NCI-H2227 (cell line): ENCODE data around the gene NME8.
A peak's percentile ranks its signal among the peaks of the same experiment; 100 is the strongest.

ENCODE experiments used
- DNase-seq: peaks from one replicate; lab custom pipeline; 2025; ENCODE audit not compliant: unreplicated experiment; lab: John Stamatoyannopoulos, UW

NME8 gene

GRCh38 chr7:37899712-37900247, 51.4 kb downstream of the NME8 start:
- no peak for DNase-seq

- no peak for DNase-seq
Observed at GRCh38 chr7:37901236-37901827, 52.9 kb downstream of the NME8 start.

DNA sequence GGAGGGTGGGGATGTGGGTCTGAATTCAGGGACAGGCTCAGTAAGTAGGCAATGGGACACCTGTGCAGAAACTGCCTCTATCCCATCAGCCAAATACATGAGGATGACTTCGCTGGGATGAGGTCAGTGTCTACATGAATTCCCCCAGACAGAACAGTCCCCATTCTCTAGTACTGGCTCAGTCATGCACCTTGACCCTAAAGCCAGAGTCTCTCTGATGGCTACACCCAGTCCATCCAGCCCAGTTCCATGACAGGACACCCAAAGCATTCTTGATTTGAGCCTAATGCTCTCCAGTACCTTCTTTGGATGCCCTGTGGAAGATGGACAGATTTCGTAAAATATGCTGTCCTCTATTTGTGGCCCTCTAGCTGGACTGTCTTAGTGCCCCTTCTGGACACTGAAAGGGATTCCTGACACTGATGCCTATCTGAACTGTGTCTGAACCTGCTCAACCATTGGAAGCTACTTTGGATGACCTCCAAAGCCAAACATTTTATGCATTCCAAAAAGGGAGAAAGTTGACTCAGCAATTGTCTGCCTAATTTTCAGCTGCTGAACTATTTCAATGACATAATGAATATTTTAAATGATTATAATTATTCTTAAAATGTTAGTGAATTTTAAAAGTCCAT, 53.6 kb downstream of the NME8 start:
- DNase-seq: no peak

GRCh38 chr7:37908221-37908788, 59.9 kb downstream of the NME8 start:
- no peak for DNase-seq

DNA sequence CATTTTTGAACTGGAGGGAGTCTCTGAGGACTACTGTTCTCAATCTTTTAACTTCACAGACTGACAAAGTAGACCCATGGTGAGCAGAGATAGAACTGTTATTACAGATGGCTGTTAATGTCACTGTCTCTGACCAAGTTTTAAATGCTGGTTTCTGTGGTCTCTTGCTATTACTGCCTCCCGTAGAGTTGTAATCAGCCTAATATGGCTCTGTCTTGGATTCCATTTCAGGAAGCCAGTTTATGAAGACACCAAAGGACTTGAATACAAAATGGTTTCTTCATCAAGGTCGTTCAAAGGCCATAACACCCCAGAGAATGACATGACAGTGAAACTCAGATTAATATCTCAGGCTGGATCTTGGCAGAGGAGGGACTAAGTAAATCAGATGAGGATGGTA, 64.4 kb downstream of the NME8 start:
- DNase-seq: no peak

- DNase-seq: no peak
Observed at GRCh38 chr7:37915438-37915837, 67.0 kb downstream of the NME8 start.

- DNase-seq: no peak
Observed at GRCh38 chr7:37916017-37916672, 67.7 kb downstream of the NME8 start.

DNA sequence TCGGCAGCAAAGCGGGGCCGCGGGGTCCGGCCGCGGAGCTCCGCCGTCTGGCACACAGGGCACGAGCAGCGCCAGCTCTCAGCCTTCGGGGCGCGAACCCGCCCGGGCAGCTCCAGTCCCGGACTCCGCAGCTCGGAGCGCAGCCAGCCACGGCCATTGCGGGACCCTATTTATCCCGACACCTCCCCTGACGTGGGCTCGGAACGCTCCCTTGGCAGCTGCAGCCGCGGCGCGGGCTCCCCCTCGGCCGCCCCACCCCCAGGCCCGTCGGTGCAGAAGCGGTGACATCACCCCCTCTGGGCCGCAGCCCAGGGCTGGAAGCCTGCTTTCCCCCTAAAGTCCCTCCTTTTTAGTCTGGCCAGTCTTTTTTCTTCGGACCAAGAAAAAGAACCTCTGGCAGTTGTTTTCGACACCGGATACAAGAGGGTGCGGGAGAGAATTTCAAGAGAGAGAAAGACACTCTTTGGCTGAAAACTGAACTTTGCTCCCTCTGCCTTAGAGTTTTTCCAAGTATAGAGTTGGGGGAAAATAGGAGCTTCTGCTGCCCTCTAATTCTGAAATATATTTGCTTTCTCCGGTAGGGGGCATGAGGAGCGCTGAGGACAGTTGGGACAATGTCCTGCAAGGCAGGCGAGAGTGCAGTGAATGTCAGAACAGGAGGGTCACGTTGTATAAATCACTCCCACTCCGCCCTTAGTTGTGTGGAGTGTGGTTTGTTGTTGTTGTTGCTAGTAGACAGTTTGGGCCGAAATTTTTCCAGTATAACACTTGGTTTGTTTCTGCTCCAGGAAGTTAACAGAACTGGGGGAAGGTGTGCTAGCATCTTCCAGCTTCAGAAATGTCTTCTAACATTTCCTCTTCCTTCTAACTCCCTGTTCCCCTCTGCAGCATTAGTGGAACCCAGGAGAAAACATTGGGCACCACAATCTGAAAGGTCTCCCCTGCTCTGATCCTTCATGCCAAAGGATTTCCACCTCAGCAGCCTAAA, 68.6 kb downstream of the NME8 start, which contains the start of gene SFRP4:
TSS of gene SFRP4 (minus strand) at position 145 of the 988 bp plus-strand sequence. CDS start 280 bp downstream, outside the sequence.
- no peak for DNase-seq

DNA sequence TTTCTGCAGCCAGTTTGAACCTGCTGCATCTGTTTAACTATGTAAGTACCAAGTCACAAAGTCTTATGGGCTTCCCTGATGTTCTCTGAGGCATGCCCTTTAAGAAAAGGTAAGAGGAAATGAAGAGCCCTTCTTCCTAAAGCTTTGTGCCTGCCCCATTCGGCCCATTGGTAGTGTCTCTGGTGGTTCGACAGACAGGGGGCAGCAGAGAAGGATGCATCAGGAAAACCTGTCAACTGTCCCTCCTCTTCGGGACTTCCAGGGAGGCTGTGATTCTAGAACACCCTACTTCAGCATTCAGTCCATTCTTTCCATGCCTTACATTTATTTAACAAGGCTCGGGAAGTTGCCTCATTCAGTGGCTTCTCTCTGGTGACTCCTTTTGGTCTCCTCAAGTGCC, 70.1 kb downstream of the NME8 start:
- no peak for DNase-seq

GRCh38 chr7:37920305-37920848, 72.0 kb downstream of the NME8 start, which contains the start of gene EPDR1:
TSS of gene EPDR1 (plus strand) at chr7:37920640. CDS start at chr7:37920940, 300 bp downstream.
- DNase-seq: peak; percentile 1

DNA sequence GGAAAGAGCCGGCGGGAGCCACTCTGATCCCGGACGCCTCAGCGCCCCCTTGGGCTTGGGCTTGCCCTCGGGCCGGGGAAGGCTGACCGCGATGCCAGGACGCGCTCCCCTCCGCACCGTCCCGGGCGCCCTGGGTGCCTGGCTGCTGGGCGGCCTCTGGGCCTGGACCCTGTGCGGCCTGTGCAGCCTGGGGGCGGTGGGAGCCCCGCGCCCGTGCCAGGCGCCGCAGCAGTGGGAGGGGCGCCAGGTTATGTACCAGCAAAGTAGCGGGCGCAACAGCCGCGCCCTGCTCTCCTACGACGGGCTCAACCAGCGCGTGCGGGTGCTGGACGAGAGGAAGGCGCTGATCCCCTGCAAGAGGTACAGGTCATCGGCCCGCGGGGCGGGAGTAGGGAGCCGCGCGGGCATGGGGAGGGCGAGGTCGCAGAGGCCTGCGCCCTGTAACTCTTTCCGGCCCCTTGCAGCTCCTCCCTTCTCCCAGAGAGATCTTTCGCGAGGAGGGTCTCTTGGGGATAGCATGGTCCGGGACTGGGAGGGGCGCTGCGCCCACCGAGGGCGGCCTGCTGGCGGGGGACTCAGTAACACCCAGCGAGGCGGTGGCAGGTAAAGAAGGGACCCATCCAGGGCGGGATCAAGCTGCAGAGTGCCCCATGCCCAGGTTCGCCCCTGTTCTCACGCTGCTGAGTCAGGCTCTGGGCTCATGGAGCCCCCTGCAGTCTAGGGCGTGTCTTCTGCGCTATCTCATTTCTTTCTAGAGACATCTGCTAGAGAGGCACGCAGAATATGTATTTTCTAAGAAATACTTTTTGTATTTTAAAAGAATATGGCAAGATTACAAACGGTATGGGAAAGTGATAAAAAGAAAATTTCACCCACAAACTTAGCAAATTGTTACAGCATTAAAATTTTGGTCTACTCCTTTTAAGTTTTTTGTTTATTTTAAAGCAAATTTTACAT, 72.7 kb downstream of the NME8 start:
- DNase-seq: no peak

DNA sequence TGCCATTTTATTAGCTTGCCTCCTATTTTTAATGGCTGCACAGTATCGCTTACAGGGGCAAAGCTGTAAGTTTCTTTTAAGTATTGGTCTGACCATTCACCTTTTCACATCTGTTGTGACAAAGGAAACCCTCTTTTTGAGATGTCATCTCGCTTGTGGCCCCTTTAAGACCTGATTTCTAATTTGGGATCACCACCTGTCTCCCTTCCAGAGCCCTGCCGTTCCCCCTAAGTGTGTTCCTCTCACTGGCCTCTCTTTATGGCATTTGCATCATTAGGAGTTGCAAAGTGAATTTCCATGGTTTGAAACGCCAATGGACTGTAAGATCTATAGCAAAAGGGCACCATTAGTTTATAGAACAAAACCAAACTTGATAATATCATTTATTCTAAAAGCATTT, 73.5 kb downstream of the NME8 start:
- no peak for DNase-seq

DNA sequence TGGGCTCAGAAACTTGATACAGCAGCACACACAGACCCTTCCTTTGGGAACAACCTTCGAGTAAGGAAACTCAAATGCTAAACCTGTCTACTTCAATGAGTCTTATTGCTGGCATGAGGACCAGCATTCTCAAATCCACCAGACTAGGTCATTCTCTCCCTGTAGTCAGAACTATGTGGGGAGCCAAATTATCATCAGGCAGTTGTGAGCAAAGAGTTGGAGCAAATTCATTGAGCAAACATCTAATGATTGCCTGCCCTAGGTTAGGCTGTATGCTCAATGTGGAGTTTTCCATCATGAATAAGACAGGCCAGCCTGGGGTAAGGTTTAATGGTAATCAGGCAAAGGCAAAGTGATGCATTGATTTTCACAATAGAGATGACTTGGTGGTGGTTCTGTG, 75.6 kb downstream of the NME8 start:
- DNase-seq: no peak

GRCh38 chr7:37924491-37925041, 76.2 kb downstream of the NME8 start:
- DNase-seq: no peak

DNA sequence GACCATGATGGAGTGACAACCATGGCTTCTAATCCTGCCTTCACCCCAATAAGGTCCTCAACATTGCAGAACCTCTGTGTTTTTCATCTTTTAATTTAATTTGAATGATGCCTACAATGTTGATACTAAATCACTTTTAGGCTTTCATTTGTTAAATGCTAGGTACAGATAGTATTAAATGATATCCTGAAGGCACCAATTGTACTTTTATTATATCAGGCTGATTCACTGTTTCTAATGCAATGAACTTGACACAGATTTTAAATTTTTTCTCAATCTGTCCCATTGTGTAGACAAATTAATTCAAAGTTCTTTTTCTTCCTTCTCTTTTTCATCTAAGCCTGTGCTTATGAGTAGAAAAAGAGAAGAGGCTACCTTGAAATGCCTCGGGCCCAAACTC, 77.2 kb downstream of the NME8 start:
- no peak for DNase-seq

DNA sequence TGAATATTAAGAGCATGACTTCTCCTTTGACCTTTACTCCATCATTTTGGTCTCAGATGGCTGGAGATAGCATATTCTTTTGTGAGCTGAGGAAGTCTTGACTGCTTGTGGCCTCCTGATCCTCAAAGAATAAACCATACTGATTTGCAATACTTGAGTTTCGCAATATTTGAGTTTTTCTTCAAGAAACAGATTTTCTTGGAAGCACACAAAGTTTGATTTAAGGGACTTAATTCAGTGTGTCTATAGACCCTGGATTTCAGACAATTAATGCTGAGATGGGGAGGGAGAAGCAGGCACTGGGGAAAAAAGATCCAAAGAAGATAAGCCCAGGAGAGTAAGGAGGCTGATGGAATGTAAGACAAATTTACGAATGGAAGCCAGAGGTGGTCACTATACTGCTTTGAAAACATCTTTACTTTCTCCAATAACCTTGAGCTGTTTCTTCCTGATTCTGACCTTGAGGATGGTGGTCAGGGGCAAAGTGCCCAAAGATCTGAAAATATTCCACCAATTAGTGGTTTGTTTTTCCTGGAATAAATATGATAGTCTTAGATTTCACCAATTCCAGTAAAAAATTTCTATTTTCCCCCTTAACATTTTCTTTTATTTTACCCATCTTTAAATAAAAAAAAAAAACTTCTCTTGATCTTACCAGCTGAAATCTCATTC, 79.5 kb downstream of the NME8 start:
- no peak for DNase-seq

DNA sequence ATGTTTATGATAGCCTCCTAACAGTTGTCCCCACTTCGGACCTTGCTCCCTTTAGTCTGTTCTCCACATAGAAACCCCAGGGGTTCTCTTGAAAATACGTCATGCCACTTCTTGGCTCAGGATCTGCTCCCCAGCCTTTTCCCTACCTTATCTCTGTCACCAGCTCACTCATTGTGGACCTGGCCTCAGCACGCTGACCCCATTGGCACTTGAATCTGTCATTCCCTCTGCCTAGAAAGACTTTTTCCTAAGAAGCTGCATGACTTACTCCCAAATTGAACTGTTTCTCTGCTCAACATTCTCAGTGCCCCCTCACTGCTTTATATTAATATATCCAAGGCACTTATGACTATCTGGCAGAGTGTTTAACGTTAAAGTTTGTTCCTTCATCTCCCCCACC, 80.5 kb downstream of the NME8 start:
- no peak for DNase-seq

GRCh38 chr7:37930226-37930948, 82.0 kb downstream of the NME8 start:
- no peak for DNase-seq
